Nephron (organoid): ENCODE data around the gene RAB5IF.
"Not testable (repeated sequence)": the region's sequence is repeated elsewhere in the genome, so short reads cannot be mapped to it uniquely, and the experiment has no call there.

Experiments used
- H3K27ac Mint-ChIP-seq, 3 experiments: 2 replicates each; pipeline ENCODE4 v1.8.0; 2020; ENCODE audit warnings: mixed read lengths in 3 of 3, mild to moderate bottlenecking in 2 of 3, moderate library complexity in 1 of 3
- H3K27me3 Mint-ChIP-seq: 2 replicates; pipeline ENCODE4 v1.8.0; 2021; ENCODE audit warnings: low read depth, mild to moderate bottlenecking, moderate library complexity, mixed read lengths
- H3K36me3 Mint-ChIP-seq: 2 replicates; pipeline ENCODE4 v1.8.0; 2020; ENCODE audit warnings: low read depth, mixed read lengths
- H3K4me1 Mint-ChIP-seq: 2 replicates; pipeline ENCODE4 v1.8.0; 2020; ENCODE audit warnings: mixed read lengths
- H3K4me3 Mint-ChIP-seq, 3 experiments: 2 replicates each; pipeline ENCODE4 v1.8.0; 2020; ENCODE audit warnings: mild to moderate bottlenecking in 3 of 3, mixed read lengths in 3 of 3, moderate library complexity in 2 of 3
- H3K9me3 Mint-ChIP-seq: 2 replicates; pipeline ENCODE4 v1.8.0; 2020; ENCODE audit warnings: mixed read lengths
- TF ChIP-seq, protein P1 (sequence below), 3 experiments: fragments of 200-600 bp; sonication (generic); IDR thresholded peaks; one replicate each; pipeline ENCODE4 v1.5.0; 2021; ENCODE audit warnings: antibody characterized with exemption in 3 of 3; ENCODE audit not compliant: unreplicated experiment in 3 of 3

RAB5IF gene

DNA sequence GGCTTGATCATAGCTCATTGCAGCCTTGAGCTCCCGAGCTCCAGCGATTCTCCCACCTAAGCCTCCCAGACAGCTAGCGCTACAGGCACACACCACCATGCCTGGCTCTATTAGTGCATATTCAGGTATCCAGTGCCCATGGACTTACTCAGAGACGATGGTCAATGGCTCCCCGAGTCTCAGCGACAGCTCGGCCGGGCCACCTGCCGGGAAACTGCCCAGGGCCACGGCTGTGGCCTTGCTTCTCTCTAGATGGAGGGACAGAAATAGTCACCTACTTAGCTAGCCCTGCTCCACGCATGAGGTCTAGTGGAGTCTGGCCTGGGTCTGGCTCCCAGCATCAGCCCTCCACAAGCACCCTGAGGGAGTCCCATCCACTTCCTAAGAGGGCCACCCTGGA is 28.8 kb downstream of the RAB5IF start:
- H3K27ac Mint-ChIP-seq, result no peak overlapping the region
- peaks cover 3% of the 10 kb centered on the region for H3K27me3 Mint-ChIP-seq
- H3K36me3 Mint-ChIP-seq, result no peaks in the 10 kb centered on the region
- H3K4me1 Mint-ChIP-seq, result no peaks in the 10 kb centered on the region
- no peak overlapping the region for H3K4me3 Mint-ChIP-seq
- TF ChIP-seq, protein P1, sequence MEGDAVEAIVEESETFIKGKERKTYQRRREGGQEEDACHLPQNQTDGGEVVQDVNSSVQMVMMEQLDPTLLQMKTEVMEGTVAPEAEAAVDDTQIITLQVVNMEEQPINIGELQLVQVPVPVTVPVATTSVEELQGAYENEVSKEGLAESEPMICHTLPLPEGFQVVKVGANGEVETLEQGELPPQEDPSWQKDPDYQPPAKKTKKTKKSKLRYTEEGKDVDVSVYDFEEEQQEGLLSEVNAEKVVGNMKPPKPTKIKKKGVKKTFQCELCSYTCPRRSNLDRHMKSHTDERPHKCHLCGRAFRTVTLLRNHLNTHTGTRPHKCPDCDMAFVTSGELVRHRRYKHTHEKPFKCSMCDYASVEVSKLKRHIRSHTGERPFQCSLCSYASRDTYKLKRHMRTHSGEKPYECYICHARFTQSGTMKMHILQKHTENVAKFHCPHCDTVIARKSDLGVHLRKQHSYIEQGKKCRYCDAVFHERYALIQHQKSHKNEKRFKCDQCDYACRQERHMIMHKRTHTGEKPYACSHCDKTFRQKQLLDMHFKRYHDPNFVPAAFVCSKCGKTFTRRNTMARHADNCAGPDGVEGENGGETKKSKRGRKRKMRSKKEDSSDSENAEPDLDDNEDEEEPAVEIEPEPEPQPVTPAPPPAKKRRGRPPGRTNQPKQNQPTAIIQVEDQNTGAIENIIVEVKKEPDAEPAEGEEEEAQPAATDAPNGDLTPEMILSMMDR (IDR thresholded peaks at IDR 0.05; ENCODE audit: unreplicated experiment in 3 of 3), result no peak
- no peaks in the 10 kb centered on the region for H3K9me3 Mint-ChIP-seq

DNA sequence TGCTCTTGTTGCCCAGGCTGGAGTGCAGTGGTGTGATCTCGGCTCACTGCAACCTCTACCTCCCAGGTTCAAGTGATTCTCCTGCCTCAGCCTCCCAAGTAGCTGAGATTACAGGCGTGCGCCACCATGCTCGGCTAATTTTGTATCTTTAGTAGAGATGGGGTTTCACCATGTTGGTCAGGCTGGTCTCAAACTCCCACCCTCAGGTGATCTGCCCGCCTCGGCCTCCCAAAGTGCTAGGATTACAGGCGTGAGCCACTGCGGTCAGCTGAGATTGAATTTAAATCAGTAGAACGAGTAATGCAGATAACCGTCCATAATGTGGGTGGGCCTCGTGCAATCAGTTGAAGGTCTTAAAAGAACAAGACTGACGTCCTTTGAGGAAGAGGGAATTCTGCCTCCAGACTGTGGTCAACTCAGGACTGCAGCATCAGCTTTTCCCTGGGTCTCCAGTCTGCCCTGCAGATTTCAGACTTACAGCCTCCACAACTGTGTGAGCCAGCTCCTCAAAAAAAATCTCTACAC is 33.4 kb downstream of the RAB5IF start:
- not testable (repeated sequence) for H3K27me3 Mint-ChIP-seq, H3K36me3 Mint-ChIP-seq, H3K4me1 Mint-ChIP-seq, H3K9me3 Mint-ChIP-seq, H3K4me3 Mint-ChIP-seq, H3K27ac Mint-ChIP-seq

DNA sequence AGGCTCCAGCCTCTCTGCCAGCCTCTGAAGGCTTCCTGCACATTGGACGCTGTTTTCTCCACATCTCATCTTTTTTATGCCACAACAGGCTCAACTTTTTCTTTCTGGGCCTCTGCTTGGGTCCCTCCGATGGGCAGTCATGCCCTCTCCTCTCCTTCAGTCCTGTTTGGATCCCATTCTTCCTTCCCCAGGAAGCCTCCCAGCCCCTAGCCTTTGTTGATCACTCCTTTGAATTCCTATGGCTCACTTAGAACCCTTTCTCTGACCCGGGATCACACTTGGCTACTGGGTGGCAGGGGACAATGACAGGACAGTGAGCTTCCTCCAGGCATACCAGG is 35.9 kb downstream of the RAB5IF start:
- Mint-ChIP-seq H3K9me3 (no peaks in the 10 kb centered on the region), H3K27me3 (no peaks in the 10 kb centered on the region), H3K36me3 (no peaks in the 10 kb centered on the region), H3K4me3 (no peak overlapping the region), H3K4me1 (no peaks in the 10 kb centered on the region), H3K27ac (no peak overlapping the region)
- TF ChIP-seq, protein P1 (IDR thresholded peaks at IDR 0.05; ENCODE audit: unreplicated experiment in 3 of 3), result no peak

DNA sequence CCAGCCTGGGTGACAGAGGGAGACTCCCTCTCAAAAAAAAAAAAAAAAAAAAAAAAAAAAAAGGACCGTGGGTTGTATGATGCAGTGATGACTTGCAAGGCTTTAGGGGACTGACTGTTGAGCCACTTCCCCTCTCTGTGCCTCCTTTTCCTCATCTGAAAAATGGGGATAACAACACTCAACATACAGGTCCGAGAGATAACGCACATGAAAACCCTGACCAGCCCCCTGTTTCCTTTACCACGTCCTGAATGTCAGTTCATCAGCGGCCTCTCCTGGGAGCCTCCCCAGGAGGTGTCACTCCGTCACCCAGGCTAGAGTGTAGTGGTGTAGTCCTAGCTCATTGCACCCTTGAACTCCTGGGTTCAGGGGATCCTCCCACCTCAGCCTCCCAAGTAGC is 36.6 kb downstream of the RAB5IF start:
- Mint-ChIP-seq H3K36me3 (no peaks in the 10 kb centered on the region), H3K27ac (no peak overlapping the region), H3K4me1 (no peaks in the 10 kb centered on the region), H3K4me3 (no peak overlapping the region), H3K9me3 (no peaks in the 10 kb centered on the region), H3K27me3 (no peaks in the 10 kb centered on the region)
- TF ChIP-seq, protein P1 (IDR thresholded peaks at IDR 0.05; ENCODE audit: unreplicated experiment in 3 of 3), result no peak

DNA sequence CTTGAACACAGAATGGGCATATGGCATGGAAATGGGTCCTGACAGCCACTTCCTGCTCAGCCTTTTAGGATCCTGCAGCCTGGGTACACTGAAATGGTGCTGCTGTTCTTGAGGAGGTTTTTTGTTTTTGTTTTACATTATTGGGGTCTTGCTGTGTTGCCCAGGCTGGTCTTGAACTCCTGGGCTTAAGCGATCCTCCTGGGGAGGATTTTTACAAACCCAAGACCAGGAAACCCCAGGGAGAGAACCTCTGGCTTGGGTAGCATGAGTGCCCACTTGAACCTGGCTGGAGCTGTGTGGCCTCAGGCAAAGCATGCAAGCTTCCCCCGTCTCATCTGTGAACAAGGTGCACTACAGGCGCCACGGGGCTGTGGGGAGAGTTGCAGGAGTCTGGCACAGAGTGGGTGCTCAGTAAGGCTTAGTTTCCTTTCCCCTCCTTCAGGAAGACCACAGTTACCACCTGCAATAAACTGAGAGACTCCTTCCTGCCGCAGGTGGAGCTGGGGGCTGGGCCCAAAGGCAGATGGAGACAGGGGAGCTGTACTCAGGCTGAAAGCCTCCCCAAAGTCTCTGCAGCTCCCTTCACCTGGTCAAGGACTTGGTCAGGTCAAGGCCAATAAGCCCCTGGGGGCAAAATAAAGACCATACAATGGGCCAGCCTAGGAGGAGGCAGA is 38.6 kb downstream of the RAB5IF start:
- H3K4me3 Mint-ChIP-seq, result no peak overlapping the region
- no peaks in the 10 kb centered on the region for H3K9me3 Mint-ChIP-seq
- no peaks in the 10 kb centered on the region for H3K4me1 Mint-ChIP-seq
- TF ChIP-seq, protein P1 (IDR thresholded peaks at IDR 0.05; ENCODE audit: unreplicated experiment in 3 of 3), result no peak
- H3K27me3 Mint-ChIP-seq, result no peaks in the 10 kb centered on the region
- no peak overlapping the region for H3K27ac Mint-ChIP-seq
- no peaks in the 10 kb centered on the region for H3K36me3 Mint-ChIP-seq

DNA sequence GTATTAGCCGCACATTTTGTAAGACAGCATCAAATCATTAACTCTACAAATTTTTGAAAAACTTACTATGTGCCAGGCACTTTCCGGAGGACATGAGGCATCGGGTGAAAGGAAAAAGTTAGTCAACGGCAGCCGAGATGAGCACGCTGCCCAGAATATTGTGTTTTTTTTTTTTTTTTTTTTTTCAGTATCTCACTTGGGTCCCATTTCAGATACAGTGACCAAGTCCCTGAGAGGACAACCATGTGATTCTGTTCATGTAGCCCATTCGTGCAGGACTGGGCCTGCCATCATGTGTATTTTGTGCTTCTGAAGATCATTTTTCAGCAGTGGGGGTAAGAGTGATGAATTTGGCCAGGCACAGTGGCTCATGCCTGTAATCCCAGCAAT is 39.1 kb downstream of the RAB5IF start:
- no peaks in the 10 kb centered on the region for H3K4me1 Mint-ChIP-seq
- H3K27ac Mint-ChIP-seq, result no peak overlapping the region
- no peaks in the 10 kb centered on the region for H3K9me3 Mint-ChIP-seq
- TF ChIP-seq, protein P1 (IDR thresholded peaks at IDR 0.05; ENCODE audit: unreplicated experiment in 3 of 3), result no peak
- no peaks in the 10 kb centered on the region for H3K27me3 Mint-ChIP-seq
- H3K36me3 Mint-ChIP-seq, result no peaks in the 10 kb centered on the region
- no peak overlapping the region for H3K4me3 Mint-ChIP-seq
